Adrenal gland (tissue), 12 donors: ENCODE measurements around the gene TOB2. TPM values are rescaled to one million over a fixed set of nuclear protein-coding genes. Genes with fewer than 3 reads are reported as not detected.
"Not testable (repeated sequence)": the region's sequence is repeated elsewhere in the genome, so short reads cannot be mapped to it uniquely, and the experiment has no call there.

Experiments used
- DNase-seq, 7 donors: peaks; one replicate each; pipeline ENCODE4 v3.0.0-alpha.2; 2019 to 2020
- H3K27ac ChIP-seq, 5 donors: fragments of 200-600 bp; sonication (generic) in 4 of 5; 1 replicate in 3 of 5; 2 replicates in 2 of 5; pipeline versions ENCODE4 v1.5.1 to v1.8.0; 2016 to 2020; ENCODE audit warnings: mild to moderate bottlenecking in 1 of 5
- H3K27me3 ChIP-seq: fragments of 200-600 bp; 2 replicates; pipeline ENCODE4 v1.8.0; 2021
- H3K36me3 ChIP-seq, 2 donors: fragments of 200-600 bp; replicated peaks in 1 of 2; 1 replicate in 1 of 2; 2 replicates in 1 of 2; pipeline versions ENCODE4 v1.5.1 to v1.8.0; 2018 to 2022
- H3K4me1 ChIP-seq, 2 donors: fragments of 200-600 bp; replicated peaks in 1 of 2; 1 replicate in 1 of 2; 2 replicates in 1 of 2; pipeline versions ENCODE4 v1.5.1 to v1.8.0; 2018 to 2021
- H3K4me3 ChIP-seq, 4 donors: fragments of 200-600 bp; sonication (generic) in 3 of 4; one replicate each; pipeline ENCODE4 v1.5.1; 2016 to 2018
- H3K9me3 ChIP-seq, 3 donors: fragments of 200-600 bp; sonication (generic) in 1 of 3; replicated peaks in 1 of 3; 1 replicate in 2 of 3; 2 replicates in 1 of 3; pipeline versions ENCODE4 v1.5.1 to v1.8.0; 2016 to 2021
- CTCF ChIP-seq, 6 experiments: fragments of 450-650 bp in 4 of 6; fragments of 200-600 bp in 2 of 6; sonication (generic) in 1 of 6; IDR thresholded peaks; 1 replicate in 5 of 6; 2 replicates in 1 of 6; pipeline versions ENCODE4 v1.5.1 to v1.8.0; 2016 to 2021; ENCODE audit warnings: antibody characterized with exemption in 6 of 6, mild to moderate bottlenecking in 2 of 6, moderate library complexity in 1 of 6
- POLR2A ChIP-seq, 2 donors: fragments of 450-650 bp; IDR thresholded peaks; one replicate each; pipeline ENCODE4 v1.6.1; 2017; ENCODE audit warnings: antibody characterized with exemption in 2 of 2, mild to moderate bottlenecking in 2 of 2, moderate library complexity in 1 of 2
- WGBS, 4 donors: extraction: QIAGEN DNeasy Blood & Tissue Kit in 2 of 4; methylation state at CpG; one replicate each; pipeline versions ENCODE4 v1.1.5 to v1.1.7; 2013 to 2017; 5-methylcytosine and 5-hydroxymethylcytosine counted together
- intact Hi-C, 2 donors: fragments of 100-400 bp; cut with DNase I; formaldehyde crosslinking; loops; one replicate each; pipeline versions ENCODE4 v1.14.1 to v1.15.0; 2022 to 2023
- polyA plus RNA-seq, 3 donors: library from polyadenylated mRNA; stranded (reverse); fragments of 200-250 nt in 2 of 3; fragments of 350-450 nt in 1 of 3; fragmentation: Illumina TruSeq in 1 of 3; extraction: RNeasy Lipid Tissue Mini Kit (QIAGEN cat#74804) in 1 of 3; gene quantifications; one replicate each; pipeline ENCODE4 v1.2.3, GENCODE V29; 2013 to 2014
- total RNA-seq, 9 donors: library from RNA; depleted of rRNA in 4 of 9; stranded (reverse); fragments of >200 nt in 4 of 9; fragments of 120-200 nt in 1 of 9; fragmentation: NEBNext Ultra II Directional in 1 of 9; extraction: Animal tissue kit (Norgen Biotek cat#: 25700) in 1 of 9; gene quantifications; one replicate each; pipeline versions ENCODE4 v1.1.0 to v1.2.4, GENCODE V29; 2013 to 2023
- donor health status: healthy with polysubstance abuse.
- donor health status: Bipolar disorder and iron deficiency.
- donor health status: DM: yes; HTN: yes; CAD: no.
- donor health status: DM: no; HTN: no; CAD: no.
- donor health status: DM: no; HTN: no; CAD: no.
- donor health status: DM: yes; HTN: yes; CAD: no.

TOB2 gene
- total and polyA plus RNA-seq, 12 donors: 14.7 to 117 (median 41.1) TPM

- Histone ChIP-seq H3K27me3 (no peaks in the 10 kb centered on the region), H3K27ac (peak overlapping the region; percentile 95 to 100 (median 100)), H3K9me3 (no peaks in the 10 kb centered on the region), H3K36me3 (peaks cover 0 to 13% of the 10 kb centered on the region in 2 donors), H3K4me3 (peak overlapping the region; percentile 48 to 93 (median 69)), H3K4me1 (peaks cover 26 to 46% of the 10 kb centered on the region in 2 donors)
- DNase-seq: peak; percentile 51 to 69 (median 55)
- TF ChIP-seq CTCF (IDR thresholded peaks at IDR 0.05) (peak in 1 of 6 experiments; percentile 3), POLR2A (IDR thresholded peaks at IDR 0.05) (no peak)
- intact Hi-C loops: no loop called here
- 0 to 1% (median 0%) methylated on average over 22 of the region's 22 CpGs for WGBS, 4 donors
Measured at GRCh38 chr22:41445129-41446056, 1.2 kb downstream of the TOB2 start.

GRCh38 chr22:41444360-41445128 is 2.1 kb downstream of the TOB2 start:
- Histone ChIP-seq H3K4me3 (peak overlapping the region; percentile 48 to 93 (median 69)), H3K9me3 (no peaks in the 10 kb centered on the region), H3K36me3 (peaks cover 0 to 13% of the 10 kb centered on the region in 2 donors), H3K27me3 (no peaks in the 10 kb centered on the region), H3K27ac (peak overlapping the region; percentile 95 to 100 (median 100)), H3K4me1 (peaks cover 28 to 52% of the 10 kb centered on the region in 2 donors)
- peak; percentile 92 to 97 (median 96) for DNase-seq
- intact Hi-C loops: no loop called here
- 0 to 1% (median 0%) methylated on average over 22 to 35 of the region's 35 CpGs for WGBS, 4 donors
- TF ChIP-seq CTCF (IDR thresholded peaks at IDR 0.05): no peak
- peak in 1 of 2 donors; percentile 69 for TF ChIP-seq POLR2A (IDR thresholded peaks at IDR 0.05)

GRCh38 chr22:41442240-41442792 is 4.3 kb downstream of the TOB2 start:
- H3K4me3 ChIP-seq: no peak overlapping the region
- no peaks in the 10 kb centered on the region for H3K9me3 ChIP-seq
- no peak for TF ChIP-seq POLR2A (IDR thresholded peaks at IDR 0.05)
- TF ChIP-seq CTCF (IDR thresholded peaks at IDR 0.05): no peak
- H3K36me3 ChIP-seq: peaks cover 0 to 20% of the 10 kb centered on the region in 2 donors
- WGBS, 4 donors: 60 to 71% (median 64%) methylated on average over 2 of the region's 2 CpGs
- H3K27me3 ChIP-seq: no peaks in the 10 kb centered on the region
- H3K4me1 ChIP-seq: peaks cover 30 to 61% of the 10 kb centered on the region in 2 donors
- no peak for DNase-seq
- peak overlapping the region in 2 of 5 donors; percentile 12 to 26 for H3K27ac ChIP-seq
- intact Hi-C loops: no loop called here

- H3K36me3 ChIP-seq: peaks cover 0 to 37% of the 10 kb centered on the region in 2 donors
- DNase-seq, H3K9me3 ChIP-seq, H3K4me3 ChIP-seq, H3K27me3 ChIP-seq, intact Hi-C loops: not testable (repeated sequence)
- 70 to 76% (median 75%) methylated on average over 5 of the region's 5 CpGs for WGBS, 4 donors
- H3K27ac ChIP-seq: peak overlapping the region in 3 of 5 donors; percentile 7 to 48 (median 26)
- H3K4me1 ChIP-seq: peaks cover 30 to 74% of the 10 kb centered on the region in 2 donors
Measured at GRCh38 chr22:41440511-41440910, 6.1 kb downstream of the TOB2 start.
